H1 (cell line): Measurements from ENCODE around the gene MGST2. TPM values are rescaled to one million over a fixed set of nuclear protein-coding genes. Genes with fewer than 3 reads are reported as not detected.
A peak's percentile ranks its signal among the peaks of the same experiment; 100 is the strongest.

Experiments used
- RXRA ChIP-seq: IDR thresholded peaks from 2 replicates; pipeline ENCODE4 v1.6.1; 2011; ENCODE audit warnings: low read depth, mild to moderate bottlenecking, low read length, moderate library complexity; ENCODE audit not compliant: insufficient read depth
- polyA plus RNA-seq, 7 experiments: library from polyadenylated mRNA; depleted of rRNA in 3 of 7; stranded (reverse) in 5 of 7; unstranded in 2 of 7; fragments of >200 nt in 5 of 7; fragments of 200-250 nt in 2 of 7; gene quantifications; 1 replicate in 5 of 7; 2 replicates in 1 of 7; 4 replicates in 1 of 7; pipeline versions ENCODE4 v1.2.1 to v1.2.3, GENCODE V29; 2011 to 2013; ENCODE audit warnings: missing spikeins in 2 of 7, mixed read lengths in 2 of 7
- total RNA-seq: library from RNA; stranded (reverse); fragmentation: NEBNext Ultra II Directional; extraction: Animal tissue kit (Norgen Biotek cat#: 25700); gene quantifications from 2 replicates; pipeline ENCODE4 v1.2.1, GENCODE V29; 2021
- TF ChIP-seq, protein P1 (sequence below), 3 experiments: IDR thresholded peaks; 1 replicate in 2 of 3; 2 replicates in 1 of 3; pipeline versions ENCODE4 v1.5.1 to v1.6.1; 2011; ENCODE audit warnings: low read length in 3 of 3, mild to moderate bottlenecking in 3 of 3, inconsistent platforms in 2 of 3, low read depth in 1 of 3, moderate library complexity in 1 of 3; ENCODE audit not compliant: insufficient read depth in 1 of 3; ENCODE audit errors: control extremely low read depth in 1 of 3

The MGST2 gene
- total and polyA plus RNA-seq, 2 of the 8 experiments (the other 6 are each of a cell fraction or from before 2014, with no cell fraction given): 8.0 to 13.6 TPM

- TF ChIP-seq, protein P1, sequence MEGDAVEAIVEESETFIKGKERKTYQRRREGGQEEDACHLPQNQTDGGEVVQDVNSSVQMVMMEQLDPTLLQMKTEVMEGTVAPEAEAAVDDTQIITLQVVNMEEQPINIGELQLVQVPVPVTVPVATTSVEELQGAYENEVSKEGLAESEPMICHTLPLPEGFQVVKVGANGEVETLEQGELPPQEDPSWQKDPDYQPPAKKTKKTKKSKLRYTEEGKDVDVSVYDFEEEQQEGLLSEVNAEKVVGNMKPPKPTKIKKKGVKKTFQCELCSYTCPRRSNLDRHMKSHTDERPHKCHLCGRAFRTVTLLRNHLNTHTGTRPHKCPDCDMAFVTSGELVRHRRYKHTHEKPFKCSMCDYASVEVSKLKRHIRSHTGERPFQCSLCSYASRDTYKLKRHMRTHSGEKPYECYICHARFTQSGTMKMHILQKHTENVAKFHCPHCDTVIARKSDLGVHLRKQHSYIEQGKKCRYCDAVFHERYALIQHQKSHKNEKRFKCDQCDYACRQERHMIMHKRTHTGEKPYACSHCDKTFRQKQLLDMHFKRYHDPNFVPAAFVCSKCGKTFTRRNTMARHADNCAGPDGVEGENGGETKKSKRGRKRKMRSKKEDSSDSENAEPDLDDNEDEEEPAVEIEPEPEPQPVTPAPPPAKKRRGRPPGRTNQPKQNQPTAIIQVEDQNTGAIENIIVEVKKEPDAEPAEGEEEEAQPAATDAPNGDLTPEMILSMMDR (IDR thresholded peaks at IDR 0.05; ENCODE audit: control extremely low read depth in 1 of 3, insufficient read depth in 1 of 3, low read depth in 1 of 3, low read length in 3 of 3): peak; percentile 3 to 26 (median 16); a peak in 3 of 4 replicates
- TF ChIP-seq RXRA: no peak
Measured at GRCh38 chr4:139655116-139655515, 10.5 kb upstream of the MGST2 start (continued).
